Central memory CD8-positive, alpha-beta T cell (primary cell): Measurements from ENCODE around the gene ERI3.
"Not testable (repeated sequence)": the region's sequence is repeated elsewhere in the genome, so short reads cannot be mapped to it uniquely, and the experiment has no call there.

Source experiments
- ATAC-seq: fragments of 150-1000 bp; cut with Tn5 transposase; replicated peaks from 2 replicates; pipeline ENCODE4 v1.10.0; 2022; ENCODE audit warnings: mild to moderate bottlenecking, moderate FRiP score, moderate number of reproducible peaks; ENCODE audit not compliant: poor library complexity, severe bottlenecking; ENCODE audit errors: extremely low read depth
- DNase-seq, 2 donors: peaks; one replicate each; pipeline ENCODE4 v3.0.0; 2021; ENCODE audit warnings: low spot score in 2 of 2
- H3K27ac Mint-ChIP-seq: one replicate; pipeline ENCODE4 v1.8.0; 2022; ENCODE audit warnings: low read depth, mild to moderate bottlenecking, moderate library complexity, mixed read lengths
- H3K27me3 Mint-ChIP-seq: one replicate; pipeline ENCODE4 v1.8.0; 2022; ENCODE audit warnings: mixed read lengths
- H3K36me3 Mint-ChIP-seq: one replicate; pipeline ENCODE4 v1.8.0; 2022; ENCODE audit warnings: mild to moderate bottlenecking, moderate library complexity, mixed read lengths; ENCODE audit not compliant: insufficient read depth
- H3K4me1 Mint-ChIP-seq: one replicate; pipeline ENCODE4 v1.8.0; 2022; ENCODE audit warnings: mixed read lengths
- H3K4me3 Mint-ChIP-seq: one replicate; pipeline ENCODE4 v1.8.0; 2022; ENCODE audit warnings: mild to moderate bottlenecking, moderate library complexity, mixed read lengths
- H3K9me3 Mint-ChIP-seq: one replicate; pipeline ENCODE4 v1.8.0; 2022; ENCODE audit warnings: mixed read lengths

Gene ERI3

GRCh38 chr1:44208226-44208625, 146.8 kb downstream of the ERI3 start:
- no peak overlapping the region for H3K27ac Mint-ChIP-seq
- H3K27me3 Mint-ChIP-seq = no peaks in the 10 kb centered on the region
- ATAC-seq = no peak
- no peaks in the 10 kb centered on the region for H3K9me3 Mint-ChIP-seq
- no peaks in the 10 kb centered on the region for H3K36me3 Mint-ChIP-seq
- H3K4me3 Mint-ChIP-seq = no peak overlapping the region
- DNase-seq = no peak
- peaks cover 17% of the 10 kb centered on the region for H3K4me1 Mint-ChIP-seq

DNA sequence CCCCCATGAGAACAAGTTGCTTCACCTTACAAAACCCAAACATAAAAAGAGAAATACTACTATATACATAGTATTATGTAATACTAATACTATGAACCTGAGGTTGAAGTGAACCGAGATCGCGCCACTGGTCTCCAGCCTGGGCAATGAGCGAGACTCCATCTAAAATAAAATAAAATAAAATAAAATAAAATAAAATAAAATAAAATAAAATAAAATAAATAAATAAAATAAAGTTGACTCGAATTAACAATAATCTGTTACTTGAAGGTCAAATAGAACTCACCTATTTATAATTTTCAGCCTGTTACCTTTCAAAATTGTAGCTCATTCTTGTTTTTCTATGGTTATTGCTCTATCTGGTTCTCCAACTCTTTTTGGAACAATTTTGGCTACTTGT, 148.5 kb downstream of the ERI3 start:
- ATAC-seq, H3K4me3 Mint-ChIP-seq, H3K36me3 Mint-ChIP-seq, H3K27ac Mint-ChIP-seq, H3K4me1 Mint-ChIP-seq, H3K27me3 Mint-ChIP-seq, DNase-seq, H3K9me3 Mint-ChIP-seq: not testable (repeated sequence)

- H3K27ac Mint-ChIP-seq = no peak overlapping the region
- no peak for DNase-seq
- ATAC-seq = no peak
- H3K4me3 Mint-ChIP-seq = no peak overlapping the region
- peaks cover 22% of the 10 kb centered on the region for H3K27me3 Mint-ChIP-seq
- no peaks in the 10 kb centered on the region for H3K4me1 Mint-ChIP-seq
- H3K9me3 Mint-ChIP-seq = no peaks in the 10 kb centered on the region
- H3K36me3 Mint-ChIP-seq = no peaks in the 10 kb centered on the region
Observed at GRCh38 chr1:44200336-44200735, 154.7 kb downstream of the ERI3 start.

GRCh38 chr1:44174630-44175029, 180.4 kb downstream of the ERI3 start:
- DNase-seq (no peak), ATAC-seq (no peak)
- H3K4me3 Mint-ChIP-seq = no peak overlapping the region
- H3K27me3 Mint-ChIP-seq = peaks cover 36% of the 10 kb centered on the region
- H3K4me1 Mint-ChIP-seq = no peaks in the 10 kb centered on the region
- no peak overlapping the region for H3K27ac Mint-ChIP-seq
- H3K36me3 Mint-ChIP-seq = no peaks in the 10 kb centered on the region
- H3K9me3 Mint-ChIP-seq = no peaks in the 10 kb centered on the region
